HepG2 (cell line): Measurements from ENCODE around the gene ANKRD36C. TPM values are rescaled to one million over a fixed set of nuclear protein-coding genes. Genes with fewer than 3 reads are reported as not detected.

Experiments
- ARID3A ChIP-seq: IDR thresholded peaks from 2 replicates; pipeline ENCODE4 v1.6.1; 2012; ENCODE audit warnings: low read depth, low read length, improper control_type of control experiment
- ARID5B ChIP-seq: IDR thresholded peaks from 2 replicates; pipeline ENCODE4 v1.4.0; 2020; ENCODE audit warnings: mild to moderate bottlenecking, missing genetic modification reagents
- ERF ChIP-seq: IDR thresholded peaks from 2 replicates; pipeline ENCODE4 v1.6.1; 2018; ENCODE audit warnings: missing biosample characterization, missing genetic modification reagents
- NCOA1 ChIP-seq: sonication (generic); formaldehyde crosslinking; IDR thresholded peaks from 2 replicates; pipeline ENCODE4 v1.9.0; 2021; ENCODE audit warnings: missing genetic modification reagents
- PHF8 ChIP-seq: sonication (generic); formaldehyde crosslinking; IDR thresholded peaks from 2 replicates; pipeline ENCODE4 v1.5.0; 2020; ENCODE audit warnings: missing genetic modification reagents
- RAD21 ChIP-seq: fragments of 450-650 bp; formaldehyde crosslinking; IDR thresholded peaks from 2 replicates; pipeline ENCODE4 v1.5.0; 2020; ENCODE audit warnings: mild to moderate bottlenecking
- SALL1 ChIP-seq: sonication (generic); formaldehyde crosslinking; IDR thresholded peaks from 2 replicates; pipeline ENCODE4 v1.8.0; 2022; ENCODE audit warnings: mild to moderate bottlenecking, missing genetic modification reagents
- SAP130 ChIP-seq: IDR thresholded peaks from 2 replicates; pipeline ENCODE4 v1.6.1; 2016; ENCODE audit warnings: low read depth
- STAG1 ChIP-seq: sonication (generic); formaldehyde crosslinking; IDR thresholded peaks from 2 replicates; pipeline ENCODE4 v1.4.0; 2020; ENCODE audit warnings: missing genetic modification reagents
- YEATS4 ChIP-seq: sonication (generic); formaldehyde crosslinking; IDR thresholded peaks from 2 replicates; pipeline ENCODE4 v1.4.0; 2020; ENCODE audit warnings: missing genetic modification reagents, borderline replicate concordance
- ZBTB7B ChIP-seq: sonication (generic); formaldehyde crosslinking; IDR thresholded peaks from 2 replicates; pipeline ENCODE4 v1.4.0; 2020; ENCODE audit warnings: missing genetic modification reagents
- ZFY ChIP-seq: sonication (generic); formaldehyde crosslinking; IDR thresholded peaks from 2 replicates; pipeline ENCODE4 v1.4.0; 2020; ENCODE audit warnings: missing genetic modification reagents
- ZNF329 ChIP-seq: sonication (generic); formaldehyde crosslinking; IDR thresholded peaks from 2 replicates; pipeline ENCODE4 v1.9.0; 2021; ENCODE audit warnings: low read depth, mild to moderate bottlenecking, missing genetic modification reagents
- ZNF547 ChIP-seq: sonication (generic); formaldehyde crosslinking; IDR thresholded peaks from 2 replicates; pipeline ENCODE4 v1.5.1; 2020; ENCODE audit warnings: mild to moderate bottlenecking, missing genetic modification reagents
- ZNF574 ChIP-seq: sonication (generic); formaldehyde crosslinking; IDR thresholded peaks from 2 replicates; pipeline ENCODE4 v1.4.0; 2020; ENCODE audit warnings: missing genetic modification reagents
- polyA plus RNA-seq, 8 experiments: library from polyadenylated mRNA; depleted of rRNA in 3 of 8; stranded (reverse) in 7 of 8; unstranded in 1 of 8; fragments of >200 nt; fragmentation: Illumina TruSeq in 4 of 8; extraction: Trizol in 4 of 8; gene quantifications; 2 replicates each; pipeline versions ENCODE4 v1.2.1 to v1.2.3, GENCODE V29; 2011 to 2016; ENCODE audit warnings: low read depth in 4 of 8, missing spikeins in 1 of 8, mixed read lengths in 1 of 8; ENCODE audit not compliant: insufficient read depth in 1 of 8
- total RNA-seq, 5 experiments: library from RNA; depleted of rRNA; stranded (reverse); fragments of >200 nt; fragmentation: Illumina TruSeq; extraction: Trizol; gene quantifications; 2 replicates each; pipeline ENCODE4 v1.2.3, GENCODE V29; 2016; ENCODE audit warnings: low read depth in 1 of 5

ANKRD36C gene
- total and polyA plus RNA-seq, 2 of the 13 experiments (the other 11 are each of a cell fraction or from before 2014, with no cell fraction given): 5.4 to 36.2 TPM

GRCh38 chr2:95992520-95993272, 1.1 kb upstream of the ANKRD36C start (continued):
- TF ChIP-seq ZNF329 (CRISPR knock-in tag) (0 out of 2 replicates have a peak, but pooled peaks have one; percentile 11), ERF (CRISPR knock-in tag) (0 out of 2 replicates have a peak, but pooled peaks have one; percentile 29), ARID3A (peak; percentile 65), PHF8 (CRISPR knock-in tag) (peak; percentile 32; the same call in 1 of the 2 replicates), NCOA1 (CRISPR knock-in tag) (peak; percentile 23; the same call in 1 of the 2 replicates), ZBTB7B (CRISPR knock-in tag) (0 out of 2 replicates have a peak, but pooled peaks have one; percentile 19), YEATS4 (CRISPR knock-in tag) (peak; percentile 63; the same call in 1 of the 2 replicates), STAG1 (CRISPR knock-in tag) (peak; percentile 78), ZNF574 (peak; percentile 78), SALL1 (0 out of 2 replicates have a peak, but pooled peaks have one; percentile 2), RAD21 (CRISPR knock-in tag) (peak; percentile 65), ZFY (CRISPR knock-in tag) (peak; percentile 70), ARID5B (CRISPR knock-in tag) (peak; percentile 36; the same call in 1 of the 2 replicates), SAP130 (CRISPR knock-in tag) (peak; percentile 52), ZNF547 (0 out of 2 replicates have a peak, but pooled peaks have one; percentile 25)
